GM21528 (cell line): Measurements from ENCODE around the gene PMM2.

ENCODE experiments used
- ATAC-seq: cut with Tn5 transposase; IDR thresholded peaks from one replicate; pipeline ENCODE4 v1.9.1; 2021; ENCODE audit warnings: mild to moderate bottlenecking, moderate library complexity; ENCODE audit not compliant: unreplicated experiment, low FRiP score

PMM2 gene

GRCh38 chr16:8848231-8848938 lies 50.7 kb downstream of the PMM2 start:
- no peak for ATAC-seq

GRCh38 chr16:8848939-8849391 lies 51.3 kb downstream of the PMM2 start:
- ATAC-seq, result no peak

GRCh38 chr16:8849411-8850011 lies 51.9 kb downstream of the PMM2 start:
- ATAC-seq, result no peak

GRCh38 chr16:8850279-8850885 lies 52.7 kb downstream of the PMM2 start:
- no peak for ATAC-seq

- no peak for ATAC-seq
Observed at GRCh38 chr16:8851761-8852403, 54.2 kb downstream of the PMM2 start.

- ATAC-seq, result no peak
Observed at GRCh38 chr16:8852534-8852933, 54.9 kb downstream of the PMM2 start.

GRCh38 chr16:8853150-8853549 lies 55.5 kb downstream of the PMM2 start:
- ATAC-seq, result no peak

GRCh38 chr16:8853611-8854010 lies 56.0 kb downstream of the PMM2 start:
- no peak for ATAC-seq

GRCh38 chr16:8854298-8854948 lies 56.8 kb downstream of the PMM2 start:
- ATAC-seq, result no peak

- no peak for ATAC-seq
Observed at GRCh38 chr16:8855051-8855786, 57.6 kb downstream of the PMM2 start.

- ATAC-seq, result no peak
Observed at GRCh38 chr16:8855972-8856371, 58.3 kb downstream of the PMM2 start.

GRCh38 chr16:8858994-8859912 lies 61.6 kb downstream of the PMM2 start:
- ATAC-seq, result no peak

- no peak for ATAC-seq
Observed at GRCh38 chr16:8859913-8860881, 62.6 kb downstream of the PMM2 start.

- ATAC-seq, result no peak
Observed at GRCh38 chr16:8861563-8862308, 64.1 kb downstream of the PMM2 start.

GRCh38 chr16:8862309-8863130 lies 64.9 kb downstream of the PMM2 start:
- ATAC-seq, result no peak

- no peak for ATAC-seq
Observed at GRCh38 chr16:8863594-8864424, 66.2 kb downstream of the PMM2 start.
